ENCODE data around the gene NTNG1.

The NTNG1 gene

DNA sequence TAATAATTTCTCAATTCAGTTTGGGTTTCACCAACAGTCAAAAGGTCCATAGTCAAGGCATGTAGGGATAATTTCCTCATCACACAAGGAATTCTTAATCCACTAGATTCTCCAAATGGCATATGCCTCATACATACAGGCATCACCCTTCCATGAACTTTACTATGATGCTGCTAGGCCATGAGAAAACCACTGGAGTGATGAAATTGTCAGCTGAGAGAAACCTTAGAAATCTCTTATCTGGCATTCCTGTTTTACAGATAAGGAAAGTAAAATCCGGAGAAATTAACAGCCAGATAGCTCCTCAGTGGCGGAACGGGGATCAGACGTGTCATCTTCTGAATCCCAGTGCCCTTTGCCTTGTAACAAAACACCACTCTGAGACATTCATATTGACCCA is 274.4 kb downstream of the NTNG1 start:
- no peak for DNase-seq

DNA sequence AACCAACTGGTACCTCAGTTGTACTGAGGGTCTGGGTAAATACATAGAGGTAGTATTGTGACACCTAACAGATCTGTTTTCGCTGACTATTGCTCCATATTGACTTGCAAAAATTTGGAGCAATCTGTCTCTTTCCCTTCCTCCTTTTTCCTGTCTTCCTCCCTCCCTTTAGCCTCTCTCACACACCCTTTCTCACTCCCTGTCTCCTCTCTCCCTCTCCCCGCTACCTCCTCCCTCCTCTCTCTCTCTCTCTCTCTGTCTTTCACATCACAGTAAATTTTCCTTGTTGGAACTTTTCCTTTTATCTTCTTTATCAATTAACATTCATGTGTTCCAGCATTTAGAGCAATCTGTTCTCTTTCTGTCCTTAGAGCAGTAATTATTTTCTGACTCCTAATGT is 278.2 kb downstream of the NTNG1 start:
- no peak for DNase-seq

DNA sequence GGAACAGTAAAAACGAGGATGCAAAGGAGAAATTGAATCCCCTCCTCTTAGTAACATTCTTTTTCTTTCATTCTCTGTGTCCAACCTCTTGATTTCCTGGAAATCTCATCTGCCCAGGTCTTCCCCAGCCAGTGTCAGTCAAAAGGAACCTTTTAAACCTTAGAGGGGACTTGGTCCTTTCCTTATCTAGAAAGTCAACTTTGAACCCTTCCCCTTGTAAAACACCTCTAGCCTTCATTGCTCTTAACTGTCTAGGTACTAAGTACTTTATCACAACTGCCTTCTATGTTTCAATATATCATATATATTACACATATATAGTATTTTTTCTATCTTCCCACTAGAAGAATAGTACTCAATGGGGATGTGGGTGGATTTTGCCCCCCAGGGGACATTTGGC is 282.1 kb downstream of the NTNG1 start:
- no peak for DNase-seq

DNA sequence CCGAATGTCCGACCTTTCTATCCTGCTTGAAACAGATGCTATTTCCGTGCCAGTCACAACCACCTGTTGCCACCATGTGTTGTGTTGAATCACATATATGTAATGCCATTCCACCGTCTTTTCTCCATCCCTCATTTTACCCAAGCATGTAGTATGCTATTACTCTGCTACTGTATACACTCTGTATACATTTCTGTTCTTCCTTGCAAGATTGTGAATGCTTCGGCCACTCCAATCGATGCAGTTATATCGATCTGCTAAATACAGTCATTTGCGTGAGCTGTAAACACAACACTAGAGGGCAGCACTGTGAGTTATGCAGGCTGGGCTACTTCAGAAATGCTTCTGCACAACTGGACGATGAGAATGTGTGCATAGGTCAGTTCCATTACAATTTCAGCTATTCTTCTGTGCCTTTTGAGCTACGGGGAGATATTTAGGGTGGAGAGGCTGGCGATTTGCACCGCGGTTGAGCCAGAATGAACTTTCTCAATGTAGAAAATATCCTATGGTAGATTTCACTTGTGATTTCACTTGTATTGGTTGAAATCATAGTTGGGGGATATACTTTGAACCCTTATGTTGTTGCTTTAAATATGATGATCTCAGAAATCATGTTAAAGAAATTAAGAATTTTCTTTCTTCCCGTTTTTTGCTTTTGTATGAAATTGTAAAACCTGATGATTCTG is 289.8 kb downstream of the NTNG1 start:
- DNase-seq = peak in 1 of 5 experiments; percentile 53

DNA sequence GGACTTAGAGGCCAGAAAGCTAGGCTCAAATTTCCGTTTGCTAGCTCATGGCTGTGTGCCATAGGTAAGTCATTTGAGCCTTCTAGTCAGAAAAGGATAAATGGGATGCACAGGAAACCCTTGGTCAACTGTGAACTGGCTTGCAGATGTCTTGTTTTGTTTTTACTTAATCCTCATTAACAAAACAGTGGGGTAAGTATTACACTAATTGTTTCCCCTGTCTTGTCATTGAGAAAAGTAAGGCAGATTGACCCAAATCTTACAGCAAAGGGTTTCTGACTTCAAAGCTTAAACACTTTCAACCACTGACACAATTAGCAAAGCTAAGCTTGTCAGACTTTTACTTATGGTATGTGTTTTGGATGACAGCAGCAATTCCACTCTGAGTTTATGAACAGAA is 291.3 kb downstream of the NTNG1 start:
- DNase-seq = no peak

DNA sequence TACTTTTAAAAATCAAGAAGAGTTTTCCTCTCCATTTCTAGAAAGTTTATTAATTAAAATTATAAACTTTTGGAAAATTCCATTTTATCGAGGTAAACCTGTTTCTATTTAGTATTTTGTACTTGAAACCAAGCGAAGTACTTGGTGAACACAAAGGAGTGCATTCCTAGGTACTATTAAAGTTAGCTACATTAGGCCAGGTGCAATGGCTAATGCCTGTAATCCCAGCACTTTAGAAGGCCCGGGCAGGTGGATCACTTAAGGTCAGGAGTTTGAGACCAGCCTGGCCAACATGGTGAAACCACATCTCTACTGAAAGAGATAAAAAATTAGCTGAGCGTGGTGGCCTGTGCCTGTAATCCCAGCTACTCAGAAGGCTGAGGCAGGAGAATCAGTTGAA is 292.2 kb downstream of the NTNG1 start:
- DNase-seq = no peak

DNA sequence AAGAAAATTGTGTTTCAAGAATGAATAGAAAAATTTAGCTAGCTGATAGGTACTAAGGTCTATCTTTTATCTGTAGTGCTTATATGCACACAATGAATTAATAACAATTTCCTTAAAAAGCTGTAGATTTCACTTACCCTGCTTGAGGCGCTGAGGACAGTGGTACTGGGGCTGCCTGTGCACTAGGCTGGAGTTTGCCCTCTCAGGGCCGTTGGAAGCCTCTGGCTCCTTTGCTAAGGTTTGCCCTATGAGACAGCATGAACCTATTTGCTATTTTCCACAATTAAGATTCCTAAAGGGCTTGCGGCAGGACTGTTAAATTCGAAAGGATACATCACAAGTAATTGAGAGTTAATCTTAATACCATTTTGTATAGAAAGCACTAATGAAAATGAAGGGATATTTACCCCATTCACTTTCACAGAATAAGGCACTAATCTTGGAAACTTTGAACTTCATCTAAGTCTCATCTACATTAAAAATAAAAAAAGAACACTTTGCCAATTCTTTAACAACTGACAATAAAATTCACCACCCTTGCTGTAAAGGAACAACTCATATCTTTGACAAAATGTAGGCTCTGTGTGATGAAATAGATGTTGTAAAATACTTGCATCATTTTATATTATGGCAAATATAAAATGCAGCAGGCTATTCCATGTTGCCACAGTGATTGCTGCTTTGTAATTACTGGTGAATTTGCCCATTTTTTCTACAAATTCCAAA is 293.0 kb downstream of the NTNG1 start:
- DNase-seq = no peak

DNA sequence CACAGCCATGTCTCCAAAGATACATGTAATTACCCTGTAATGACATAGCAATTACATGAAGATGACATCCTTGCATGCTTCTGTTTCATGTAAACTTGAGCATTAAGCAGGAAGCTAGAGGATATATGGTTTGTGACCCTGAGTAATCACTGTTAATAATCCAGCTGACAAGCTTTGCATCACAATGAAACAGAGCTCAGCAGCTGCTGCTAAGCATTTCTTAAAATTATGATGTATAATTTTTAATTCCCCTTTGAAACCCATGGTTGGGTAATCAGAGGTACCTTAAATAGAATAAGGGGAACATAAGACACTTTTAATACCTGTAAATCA is 293.5 kb downstream of the NTNG1 start:
- no peak for DNase-seq

DNA sequence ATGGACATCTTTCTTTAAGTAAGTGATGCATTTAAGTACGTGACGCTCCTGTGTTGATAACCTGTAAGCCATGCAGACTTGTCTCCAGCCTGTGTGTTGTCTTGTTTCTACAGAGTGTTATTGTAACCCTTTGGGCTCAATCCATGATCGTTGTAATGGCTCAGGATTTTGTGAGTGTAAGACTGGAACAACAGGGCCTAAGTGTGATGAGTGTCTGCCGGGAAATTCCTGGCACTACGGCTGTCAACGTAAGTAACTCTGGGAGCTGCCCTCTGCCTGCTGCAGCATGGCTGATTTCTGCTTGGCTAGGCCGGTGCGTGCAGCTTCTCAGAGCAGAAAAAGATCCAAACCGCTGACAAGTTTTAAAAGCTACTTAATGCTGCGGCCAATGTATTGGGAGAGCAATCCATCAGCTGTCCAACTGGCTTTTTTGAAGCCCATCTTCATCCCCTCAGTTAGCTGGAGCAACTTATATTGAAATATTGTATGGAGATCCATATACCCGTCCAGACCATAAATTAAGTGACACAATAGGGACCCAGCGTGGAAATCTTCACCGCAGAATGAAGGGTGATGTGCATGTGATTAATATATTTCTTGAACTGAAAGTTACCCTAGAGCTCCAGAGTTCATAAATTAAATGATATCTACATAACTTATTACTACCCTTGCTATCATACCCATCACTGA is 295.9 kb downstream of the NTNG1 start:
- DNase-seq = no peak

DNA sequence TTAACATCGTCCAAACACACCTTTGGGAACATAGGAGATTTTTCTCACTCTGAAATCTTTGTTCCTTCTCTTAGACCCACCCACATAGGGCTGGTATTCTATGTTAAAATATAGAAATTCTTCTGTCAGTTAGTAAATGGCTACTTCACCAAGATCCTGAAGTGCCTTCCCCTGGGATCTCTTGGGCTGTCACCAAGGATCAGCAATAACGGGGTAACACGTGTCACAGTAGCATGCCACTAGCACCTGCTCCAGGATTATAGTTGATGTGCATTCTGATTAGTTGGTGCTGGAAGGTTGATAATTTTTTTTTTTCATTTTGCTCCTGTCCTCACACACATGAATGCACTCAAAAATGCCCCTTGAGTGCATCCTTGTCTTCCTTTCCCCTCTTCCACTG is 298.7 kb downstream of the NTNG1 start:
- no peak for DNase-seq

DNA sequence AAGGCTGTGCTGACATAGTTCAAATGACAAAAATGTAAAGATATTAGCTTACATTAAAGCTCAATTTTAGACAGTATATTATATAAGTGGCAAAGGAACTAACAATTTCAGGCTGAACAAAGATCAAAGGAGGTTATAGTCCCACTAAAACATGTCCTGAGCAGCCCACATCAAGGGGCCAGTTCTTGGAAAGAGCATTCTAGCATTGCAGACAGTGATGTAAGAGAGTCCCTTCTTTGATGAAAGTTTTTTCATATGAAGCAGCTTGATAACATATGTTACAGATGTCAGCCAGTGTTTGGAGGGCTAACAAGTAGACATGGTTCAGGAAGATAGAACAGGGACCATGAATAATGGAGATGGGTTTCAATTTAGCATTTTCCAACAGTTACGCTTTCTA is 301.7 kb downstream of the NTNG1 start:
- no peak for DNase-seq

DNA sequence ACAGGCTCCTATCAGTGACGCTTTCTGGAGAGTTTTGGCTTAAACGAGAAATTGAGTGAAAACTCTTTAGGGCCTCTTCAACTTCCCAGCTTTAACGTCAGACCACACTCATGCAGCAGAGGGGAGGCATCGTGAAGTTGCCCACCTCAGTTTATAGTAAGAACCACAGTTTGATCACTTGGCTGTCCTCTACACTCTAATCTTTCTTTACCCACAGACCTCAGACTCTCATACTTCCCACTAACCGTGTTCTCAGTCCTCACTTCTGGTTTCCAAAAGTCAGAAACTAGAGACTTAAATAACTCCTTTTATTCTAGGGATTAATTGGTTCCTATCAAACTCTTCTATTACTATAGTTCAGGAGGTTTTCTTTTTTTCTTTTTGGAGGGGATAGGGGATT is 302.2 kb downstream of the NTNG1 start:
- DNase-seq = no peak

DNA sequence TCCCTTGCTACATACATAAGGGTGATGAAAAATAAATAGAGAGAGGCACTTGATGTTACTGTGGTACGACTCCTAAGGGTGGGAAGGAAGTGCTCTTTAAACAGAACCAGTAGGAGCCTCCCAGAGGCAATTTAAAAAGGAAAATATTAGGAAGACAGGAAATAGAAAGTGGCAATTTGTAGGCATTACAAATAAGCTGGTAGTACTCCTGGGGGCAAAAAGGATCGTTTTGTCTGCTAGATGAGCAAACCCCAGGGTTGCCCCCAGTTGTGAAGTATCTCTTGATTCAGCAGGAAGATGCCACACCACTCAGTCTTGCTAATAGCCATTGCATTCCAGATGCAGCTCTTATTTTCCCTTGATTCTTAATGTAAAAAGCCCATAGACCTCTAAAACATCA is 303.0 kb downstream of the NTNG1 start:
- DNase-seq = no peak

DNA sequence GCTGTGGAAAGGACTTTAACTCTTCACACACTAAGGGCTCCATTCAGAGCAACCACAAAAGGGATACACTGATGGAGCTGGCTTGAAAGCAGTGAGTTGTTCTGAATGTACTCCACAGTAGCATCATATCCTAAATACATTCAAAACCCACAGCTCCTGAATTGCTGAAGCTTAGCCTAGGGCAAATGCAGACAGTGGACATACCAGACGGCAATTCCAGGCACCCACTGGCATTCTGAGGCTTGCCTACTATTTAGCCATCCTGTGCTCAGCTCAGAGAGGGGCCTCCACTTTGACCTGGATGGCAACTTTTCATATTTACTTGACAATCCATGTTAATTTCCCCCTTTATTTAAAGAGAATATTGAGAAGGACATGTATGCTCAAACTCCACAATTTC is 303.5 kb downstream of the NTNG1 start:
- no peak for DNase-seq

DNA sequence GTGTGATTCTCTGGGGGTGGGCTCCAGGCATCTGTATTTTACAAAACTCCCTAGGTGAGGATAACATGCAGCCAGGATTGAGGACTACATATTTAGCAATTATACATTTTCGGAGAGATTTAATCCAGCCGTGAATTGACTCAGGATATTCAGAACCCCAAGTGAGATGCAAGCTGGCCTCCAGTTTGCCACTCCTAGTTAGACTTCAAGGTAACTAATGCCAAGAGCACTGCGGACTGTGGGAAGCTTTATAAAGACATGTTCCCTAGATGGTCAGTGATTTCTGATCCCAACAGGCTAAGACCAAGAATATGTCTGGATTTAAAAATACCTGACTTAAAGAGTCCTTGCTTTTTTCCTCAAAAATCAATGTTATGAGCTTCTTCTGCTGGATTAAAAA is 308.5 kb downstream of the NTNG1 start:
- no peak for DNase-seq

DNA sequence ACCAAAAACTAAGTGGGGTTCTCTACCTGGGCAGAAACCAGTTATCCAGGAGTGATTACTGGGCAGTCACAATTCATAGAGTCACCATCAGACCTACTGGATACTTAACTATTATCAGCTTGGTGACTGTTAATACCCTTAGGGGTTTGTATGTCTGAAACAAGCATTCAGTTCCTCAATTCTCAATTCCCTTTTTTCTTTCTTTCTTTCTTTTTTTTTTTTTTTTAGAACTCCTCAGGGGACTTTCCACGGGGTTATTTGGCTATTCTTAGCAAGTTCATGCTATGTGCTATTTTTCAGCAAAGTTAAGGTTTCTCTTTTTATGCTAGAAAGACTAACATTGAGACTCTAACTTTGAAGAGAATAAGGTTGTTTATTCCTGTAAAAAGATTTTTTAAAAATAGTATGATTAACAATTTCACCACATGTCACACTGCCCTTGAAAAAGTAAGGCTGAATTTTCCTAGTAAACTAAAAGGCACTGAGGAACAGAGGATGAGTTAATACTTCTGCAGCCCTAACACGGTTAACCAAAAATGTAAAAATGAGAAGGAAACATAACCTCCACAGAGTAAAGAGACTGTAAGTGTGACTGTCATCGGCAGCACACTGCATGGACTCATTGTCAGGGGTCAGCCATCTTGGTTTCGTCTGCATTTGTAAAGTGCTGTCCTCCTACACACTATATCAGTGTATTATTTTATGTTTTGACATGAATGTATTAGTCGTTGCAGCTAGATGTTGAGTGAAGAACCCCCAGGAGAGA is 310.2 kb downstream of the NTNG1 start:
- DNase-seq = no peak

DNA sequence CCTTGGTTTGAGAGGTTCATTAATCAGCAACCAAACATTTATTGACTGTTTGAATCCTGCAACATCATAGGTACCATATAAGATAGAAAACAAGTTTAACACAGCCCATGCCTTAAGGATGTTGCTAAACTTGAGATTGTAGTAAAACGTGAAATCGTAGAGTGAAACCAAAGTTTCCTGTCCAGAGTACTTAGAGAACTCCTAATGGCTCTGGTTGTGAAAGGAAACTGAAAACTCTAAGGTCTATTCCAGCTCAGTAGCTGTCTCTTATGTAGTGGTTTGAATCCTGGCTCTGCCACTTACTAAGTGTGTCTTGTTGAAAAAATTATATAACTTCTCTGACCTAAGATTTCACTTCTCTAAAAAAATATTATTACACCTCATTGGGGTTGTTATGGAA is 310.9 kb downstream of the NTNG1 start:
- DNase-seq = no peak

DNA sequence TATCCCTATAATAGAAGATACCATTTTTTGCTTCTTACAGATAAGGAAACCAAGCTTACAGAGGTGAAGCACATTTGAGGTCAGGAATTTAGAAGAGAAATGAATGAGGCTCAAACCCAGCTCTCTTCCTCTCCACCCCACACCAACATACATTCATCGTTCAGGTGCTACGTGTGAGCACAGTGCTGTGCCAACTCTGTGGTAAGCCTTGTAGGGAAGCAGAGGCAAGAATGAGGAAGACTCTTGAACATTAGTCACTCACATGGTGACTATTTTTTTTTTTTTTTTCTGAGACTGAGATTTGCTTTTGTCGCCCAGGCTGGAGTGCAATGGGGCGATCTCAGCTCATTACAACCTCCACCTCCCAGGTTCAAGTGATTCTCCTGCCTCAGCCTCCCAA is 314.0 kb downstream of the NTNG1 start:
- DNase-seq = no peak

DNA sequence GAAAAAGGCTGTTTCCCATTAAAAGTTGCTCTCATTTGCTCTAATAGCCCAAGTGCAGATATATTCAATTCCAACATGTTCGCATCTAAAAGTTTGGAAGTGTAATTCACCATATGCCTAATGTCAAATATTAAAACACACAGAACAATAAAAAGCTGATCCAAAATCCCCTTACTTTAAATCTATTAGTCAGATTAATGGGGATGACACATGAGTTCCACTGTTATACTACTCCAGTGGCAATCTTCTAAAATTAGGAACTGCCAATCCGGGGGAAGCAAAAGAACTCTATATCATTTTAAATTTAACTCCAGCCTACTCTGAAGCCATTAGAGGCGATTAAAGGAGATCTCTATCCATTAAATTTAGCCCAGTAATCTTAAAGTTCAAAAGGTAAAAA is 317.1 kb downstream of the NTNG1 start:
- DNase-seq = no peak

DNA sequence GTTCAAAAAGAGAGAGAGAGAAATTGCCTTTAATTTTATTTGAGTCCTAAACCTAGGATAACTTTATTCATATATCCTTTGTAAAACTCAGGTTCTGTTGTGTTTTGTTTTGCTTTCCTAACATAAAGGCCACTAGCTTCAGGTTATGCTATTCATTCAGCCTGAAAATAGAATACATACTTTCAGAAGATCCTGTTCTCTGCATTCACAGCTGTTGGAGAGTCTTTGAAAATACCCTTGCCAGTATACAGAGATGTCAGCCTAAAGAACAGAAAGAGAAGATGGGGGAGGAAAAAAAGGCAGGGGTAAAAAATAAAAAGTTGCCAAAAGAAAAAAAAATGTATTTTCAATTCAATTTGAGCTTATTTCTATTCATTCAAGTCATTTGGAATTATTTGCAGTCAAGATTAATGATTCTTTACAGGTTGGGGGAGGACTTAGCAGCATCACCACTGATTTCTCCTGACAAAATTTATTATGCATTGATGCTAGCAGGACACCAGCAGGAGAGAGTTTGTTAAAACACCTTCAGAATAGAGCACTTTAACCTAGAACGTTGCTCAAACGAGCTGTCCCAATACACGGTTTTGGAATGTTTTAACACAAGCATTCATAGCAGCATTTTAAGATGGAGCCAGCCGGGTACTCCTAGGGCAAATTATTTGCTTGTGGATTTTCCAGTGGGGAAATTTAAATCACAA is 318.5 kb downstream of the NTNG1 start:
- no peak for DNase-seq

DNA sequence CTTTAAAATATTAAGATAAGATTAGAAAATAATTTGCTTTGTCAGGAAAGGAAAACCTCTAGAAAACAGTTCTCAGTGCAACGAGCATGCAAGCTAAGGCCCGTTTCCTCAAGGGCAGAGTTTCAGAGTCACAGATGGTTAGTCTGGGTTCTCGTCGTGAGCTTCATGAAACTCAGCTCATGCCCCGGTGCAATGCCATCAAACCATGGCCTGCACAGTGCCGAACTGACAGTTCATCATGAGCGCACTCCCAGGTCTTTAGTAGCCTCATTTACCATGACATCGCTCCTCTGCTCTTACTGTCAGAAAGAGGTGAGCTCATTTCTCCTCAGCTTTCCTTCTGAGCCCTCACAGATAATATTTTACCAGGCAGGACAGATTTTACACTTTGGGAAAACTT is 319.2 kb downstream of the NTNG1 start:
- no peak for DNase-seq

DNA sequence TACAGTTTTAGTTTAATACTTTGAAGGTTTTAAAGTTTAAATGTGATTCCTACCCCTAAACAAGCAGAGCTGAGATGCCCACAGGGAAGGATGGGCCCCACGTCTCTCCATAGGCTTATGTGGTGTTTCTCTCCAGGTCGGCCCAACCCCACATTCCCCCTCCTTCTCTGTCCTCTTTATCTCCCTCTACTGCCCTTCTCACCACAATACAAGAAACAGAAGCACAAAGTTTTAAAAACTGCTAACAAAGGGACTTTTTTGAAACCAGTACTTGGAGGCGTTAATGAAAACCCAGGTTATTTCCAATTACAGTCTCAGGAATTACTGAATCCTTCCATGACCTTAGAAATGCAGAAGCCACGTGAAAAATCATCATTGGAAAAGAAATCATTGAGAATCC is 324.0 kb downstream of the NTNG1 start:
- no peak for DNase-seq

DNA sequence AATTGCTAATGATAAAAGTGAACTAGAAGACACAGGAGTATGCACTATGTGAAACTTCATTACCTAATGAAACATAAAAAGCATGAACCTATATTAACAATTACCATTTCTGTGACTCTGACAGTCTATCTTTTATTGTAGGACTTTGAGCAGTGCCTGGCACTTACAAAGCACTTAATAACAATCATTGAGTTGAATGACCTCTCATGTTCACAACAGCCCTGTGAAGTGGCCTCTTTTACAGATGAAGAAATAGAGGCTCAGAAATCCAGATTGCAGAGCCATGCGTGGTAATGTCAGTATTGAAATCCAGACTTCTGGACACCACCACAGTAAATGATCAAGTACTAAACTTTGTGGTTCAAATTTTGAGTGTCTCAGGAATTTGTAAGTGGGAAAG is 326.4 kb downstream of the NTNG1 start:
- DNase-seq = no peak
